ENCODE results near the gene RTTN.

DNA sequence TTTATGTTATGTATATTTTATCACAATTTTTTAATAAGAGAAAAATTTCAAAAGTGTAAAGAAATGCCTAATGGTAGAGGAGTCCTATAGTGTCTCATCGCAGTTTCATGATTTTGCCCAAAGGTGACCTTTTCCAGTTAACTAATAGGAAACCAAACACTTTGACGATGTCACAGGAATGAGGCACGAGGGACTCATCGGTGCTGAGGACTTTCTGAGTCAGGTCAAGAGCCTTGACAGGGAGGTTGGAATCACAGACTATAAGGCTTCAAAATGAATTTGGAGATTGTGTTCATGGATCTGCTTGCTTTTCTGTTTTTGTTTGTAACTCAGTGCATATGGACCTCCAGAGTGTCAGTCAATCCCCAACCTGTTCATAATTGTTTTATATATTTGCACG is 15.1 kb upstream of the RTTN start:
- TF ChIP-seq CTCF (conservative IDR thresholded peaks at IDR 0.05; ENCODE audit: low read depth, low read length) = no peak
- TF ChIP-seq EZH2 (IDR thresholded peaks at IDR 0.05; ENCODE audit: borderline replicate concordance, low read depth, low read length, poor library complexity, severe bottlenecking) = no peak
